GM18508 (cell line): Measurements from ENCODE around the gene SCGB2B2.
"Not testable (repeated sequence)": the region's sequence is repeated elsewhere in the genome, so short reads cannot be mapped to it uniquely, and the experiment has no call there.

Source experiments
- ATAC-seq: cut with Tn5 transposase; IDR thresholded peaks from one replicate; pipeline ENCODE4 v1.9.1; 2021; ENCODE audit warnings: moderate number of reproducible peaks; ENCODE audit not compliant: insufficient read depth, unreplicated experiment

The SCGB2B2 gene

GRCh38 chr19:34671972-34672371 is 5.0 kb downstream of the SCGB2B2 start:
- ATAC-seq, result no peak

DNA sequence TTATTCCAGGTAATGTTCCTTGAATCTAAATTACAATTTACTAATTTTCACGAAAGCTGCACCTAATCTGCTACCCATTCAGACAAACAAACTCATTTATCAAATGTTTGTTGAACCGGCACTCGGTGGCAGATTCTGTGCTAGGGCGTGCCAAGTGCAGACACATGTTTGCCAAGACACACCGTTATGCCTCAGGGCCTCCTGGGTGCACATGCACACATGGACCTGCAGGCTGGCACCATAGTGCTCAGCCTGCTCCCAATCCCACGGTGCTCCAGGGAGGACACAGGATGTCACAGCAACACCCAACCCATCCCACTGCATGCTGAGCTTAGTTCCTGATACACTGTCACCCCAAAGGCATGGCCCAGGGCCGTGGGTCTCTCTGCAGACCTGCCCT is 7.7 kb downstream of the SCGB2B2 start:
- ATAC-seq, result no peak

GRCh38 chr19:34668690-34669089 is 8.3 kb downstream of the SCGB2B2 start:
- ATAC-seq, result not testable (repeated sequence)

- not testable (repeated sequence) for ATAC-seq
These were observed 8.8 kb downstream of the SCGB2B2 start for GRCh38 chr19:34668077-34668689.

- ATAC-seq, result no peak
These were observed 9.4 kb downstream of the SCGB2B2 start for GRCh38 chr19:34667349-34668076.

- no peak for ATAC-seq
These were observed 10.0 kb downstream of the SCGB2B2 start for GRCh38 chr19:34666958-34667265.

GRCh38 chr19:34666200-34666957 is 10.6 kb downstream of the SCGB2B2 start:
- ATAC-seq, result no peak

GRCh38 chr19:34665275-34665674 is 11.7 kb downstream of the SCGB2B2 start:
- ATAC-seq, result not testable (repeated sequence)

- ATAC-seq, result no peak
These were observed 12.1 kb downstream of the SCGB2B2 start for GRCh38 chr19:34664870-34665269.

DNA sequence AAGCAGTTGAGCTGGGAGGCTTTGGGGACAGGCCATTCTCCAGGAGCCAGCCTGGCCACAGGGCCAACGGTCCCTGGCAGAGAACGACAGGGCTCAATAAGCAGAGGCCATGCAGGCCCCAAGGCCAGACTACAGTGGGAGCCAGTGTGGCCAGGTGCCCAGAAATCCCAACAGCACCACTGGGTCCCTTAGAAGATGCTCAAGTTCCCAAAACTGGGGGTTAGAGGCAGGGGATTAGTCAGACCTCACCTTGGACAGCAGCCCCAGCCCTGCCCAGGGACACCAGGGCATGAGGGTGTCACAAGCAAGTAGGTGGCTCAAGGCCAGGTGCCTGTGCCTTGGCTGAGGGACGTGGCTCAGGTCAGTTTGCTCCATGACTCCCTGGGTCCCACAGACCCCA is 12.8 kb downstream of the SCGB2B2 start:
- no peak for ATAC-seq

- no peak for ATAC-seq
These were observed 14.0 kb downstream of the SCGB2B2 start for GRCh38 chr19:34662919-34663318.

DNA sequence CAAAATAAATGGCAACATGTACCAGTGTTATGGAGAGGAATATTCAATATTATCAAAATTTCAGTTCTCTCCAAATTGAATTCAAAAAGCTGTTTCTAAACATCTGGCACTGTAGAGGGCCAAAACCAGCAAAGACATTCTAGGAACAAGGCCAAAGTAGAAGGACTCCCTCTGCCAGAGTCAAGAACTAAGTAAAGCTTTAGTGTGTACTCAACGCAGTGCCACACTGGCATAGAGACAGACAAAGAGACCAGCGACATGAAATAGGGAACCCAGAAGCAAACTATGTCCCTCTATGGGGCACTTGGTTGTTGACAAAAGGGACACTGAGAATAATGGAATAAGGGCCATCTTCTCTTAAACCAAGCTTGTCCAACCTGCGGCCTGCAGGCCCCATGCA is 15.6 kb downstream of the SCGB2B2 start:
- ATAC-seq, result no peak

GRCh38 chr19:34655651-34656050 is 21.3 kb downstream of the SCGB2B2 start:
- no peak for ATAC-seq

DNA sequence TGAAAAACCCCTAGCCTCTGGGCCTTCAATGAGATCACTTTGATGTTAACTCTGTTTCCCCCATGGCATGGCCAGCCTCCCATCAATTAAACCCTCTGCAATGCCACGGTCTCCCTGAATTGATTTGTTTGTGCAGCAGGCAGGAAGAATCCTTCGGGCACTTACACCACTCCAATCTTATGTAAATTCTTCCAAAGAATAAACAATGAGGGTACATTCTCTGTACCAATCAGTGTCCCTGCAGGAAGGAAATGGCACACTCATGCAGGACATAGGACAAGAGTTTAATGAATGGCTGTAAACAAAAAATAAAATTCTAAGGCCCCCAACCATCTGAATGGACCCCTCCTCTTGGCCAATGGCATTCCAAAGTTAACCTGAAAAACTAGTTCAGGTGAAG is 22.2 kb downstream of the SCGB2B2 start:
- ATAC-seq, result no peak

- no peak for ATAC-seq
These were observed 25.2 kb downstream of the SCGB2B2 start for GRCh38 chr19:34651747-34652146.

DNA sequence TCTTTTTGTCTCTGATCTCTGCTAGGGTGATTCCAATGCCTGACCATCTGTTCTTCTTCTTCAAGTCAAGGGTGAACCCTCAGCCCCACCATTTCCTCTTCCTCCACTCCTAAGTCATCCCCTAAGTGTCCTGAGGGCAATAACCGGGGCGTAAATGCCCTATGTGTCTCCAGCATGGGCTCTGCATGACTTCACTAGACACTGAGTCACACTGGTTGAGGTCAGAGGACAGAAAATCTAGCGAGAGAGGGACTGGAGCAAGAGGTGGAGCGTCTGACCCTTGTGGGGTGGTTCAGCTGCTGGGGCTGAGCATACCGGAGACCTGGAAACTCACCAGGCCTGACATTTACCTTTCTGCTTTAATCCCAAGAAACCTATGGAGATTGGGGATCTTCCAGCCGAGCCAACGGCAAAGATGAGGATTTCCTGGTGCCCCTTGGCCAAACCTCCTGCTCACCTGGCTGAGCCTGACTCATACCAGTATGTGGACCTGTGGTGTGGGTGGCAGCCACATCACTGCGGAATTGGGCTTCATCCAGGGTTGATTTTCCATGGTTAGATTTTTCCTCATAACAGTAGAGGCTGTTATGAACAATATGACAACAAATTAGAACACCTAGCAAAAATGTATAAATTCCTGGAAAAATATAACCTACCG is 26.9 kb downstream of the SCGB2B2 start:
- no peak for ATAC-seq

GRCh38 chr19:34645551-34645950 is 31.4 kb downstream of the SCGB2B2 start:
- ATAC-seq, result no peak

DNA sequence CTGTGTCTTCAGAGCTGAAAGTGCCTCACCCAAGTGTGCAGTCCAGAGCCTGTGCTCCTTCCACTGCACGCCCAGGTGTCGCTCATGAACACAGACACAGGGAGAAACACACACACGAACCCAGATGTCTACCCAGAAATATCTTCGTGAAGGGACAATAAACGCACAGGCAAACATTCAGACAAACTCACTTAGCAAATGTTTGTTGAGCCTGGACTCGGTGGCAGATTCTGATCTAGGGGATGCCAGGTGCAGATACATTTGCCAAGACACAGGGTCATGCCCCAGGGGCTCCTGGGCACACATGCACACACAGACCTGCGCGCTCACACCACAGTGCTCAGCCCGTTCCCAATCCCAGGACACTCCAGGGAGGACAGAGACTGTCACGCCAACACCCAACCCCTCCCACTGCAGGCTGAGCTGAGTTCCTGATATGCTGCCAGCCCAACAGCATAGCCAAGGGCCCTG is 31.9 kb downstream of the SCGB2B2 start:
- no peak for ATAC-seq

GRCh38 chr19:34642241-34642640 is 34.7 kb downstream of the SCGB2B2 start:
- no peak for ATAC-seq

DNA sequence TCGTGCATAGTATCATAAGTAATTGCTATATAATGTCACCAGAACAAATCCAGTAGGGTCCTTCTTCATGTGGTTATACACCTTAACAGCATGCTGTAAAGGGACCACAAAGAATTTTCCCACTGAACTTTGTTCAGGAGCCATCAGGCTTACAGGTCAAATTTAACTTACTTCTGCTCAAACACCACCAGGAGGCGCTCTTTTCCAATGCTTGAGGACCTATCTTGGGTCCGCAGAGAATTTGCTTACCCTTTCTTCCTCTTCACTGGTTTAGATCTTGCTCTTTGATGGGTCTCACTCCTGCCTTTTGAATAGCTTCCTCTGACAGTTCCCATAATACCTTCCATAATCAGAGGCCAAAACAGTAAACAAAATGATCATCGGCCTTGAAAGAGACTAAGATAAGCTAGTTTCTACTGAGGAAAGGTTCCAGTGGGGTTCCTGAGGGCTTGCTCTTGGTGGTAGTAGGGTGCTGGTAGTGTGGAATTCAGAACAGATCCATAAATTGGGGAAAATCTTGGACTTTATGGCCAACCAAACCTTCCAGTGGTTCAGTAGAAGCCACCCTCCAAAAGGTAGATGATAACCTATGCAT is 37.4 kb downstream of the SCGB2B2 start:
- ATAC-seq, result no peak

DNA sequence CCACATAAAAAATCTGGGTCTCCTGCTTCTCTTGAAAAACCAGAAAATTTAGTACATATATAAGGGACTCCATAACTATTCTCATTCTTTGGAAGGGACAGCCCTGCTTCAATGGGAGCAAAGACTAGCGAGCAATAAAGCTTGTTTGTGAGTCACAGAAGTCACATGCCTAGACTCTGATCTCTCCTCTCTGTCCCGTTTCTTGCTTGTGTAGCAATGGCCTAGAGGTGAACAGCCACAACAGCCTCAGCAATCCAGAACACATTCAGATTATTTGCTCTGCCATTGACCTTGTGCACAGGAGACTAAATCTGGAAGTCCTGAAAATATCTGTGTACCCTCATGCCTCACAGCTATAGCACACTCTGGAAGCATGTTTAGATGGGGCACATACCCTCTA is 43.2 kb downstream of the SCGB2B2 start:
- no peak for ATAC-seq
